Activated naive CD8-positive, alpha-beta T cell treated with anti-CD3 and anti-CD28 coated beads, Interleukin-2, amount 10 ng/mL, durations not matched to agents 7 days and 5 days (primary cell): ENCODE data around the gene GRM8. TPM values are rescaled to one million over a fixed set of nuclear protein-coding genes. Genes with fewer than 3 reads are reported as not detected.
"Not testable (repeated sequence)": the region's sequence is repeated elsewhere in the genome, so short reads cannot be mapped to it uniquely, and the experiment has no call there.

Source experiments
- ATAC-seq: fragments of 150-1000 bp; cut with Tn5 transposase; one replicate; pipeline ENCODE4 v1.10.0; 2021; ENCODE audit warnings: low read depth, moderate library complexity
- POLR2A ChIA-PET: fragments of 350-600 bp; sonication (Branson Sonifier 250); formaldehyde crosslinking; loops from one replicate; lab custom pipeline; 2021; ENCODE audit warnings: antibody characterized with exemption; lab: Charles Lee
- DNase-seq: peaks from one replicate; pipeline ENCODE4 v3.0.0; 2021
- H3K27ac Mint-ChIP-seq: one replicate; pipeline ENCODE4 v1.8.0; 2022; ENCODE audit warnings: mild to moderate bottlenecking, mixed read lengths
- H3K27me3 Mint-ChIP-seq: one replicate; pipeline ENCODE4 v1.8.0; 2022; ENCODE audit warnings: mild to moderate bottlenecking, moderate library complexity, mixed read lengths
- H3K36me3 Mint-ChIP-seq: one replicate; pipeline ENCODE4 v1.8.0; 2021; ENCODE audit warnings: mild to moderate bottlenecking, mixed read lengths
- H3K4me1 Mint-ChIP-seq: one replicate; pipeline ENCODE4 v1.8.0; 2021; ENCODE audit warnings: mixed read lengths
- H3K4me3 Mint-ChIP-seq: one replicate; pipeline ENCODE4 v1.8.0; 2022; ENCODE audit warnings: mild to moderate bottlenecking, moderate library complexity, mixed read lengths
- H3K9me3 Mint-ChIP-seq: one replicate; pipeline ENCODE4 v1.8.0; 2021; ENCODE audit warnings: mixed read lengths
- total RNA-seq, 2 experiments: library from RNA; stranded (reverse); gene quantifications; one replicate each; pipeline ENCODE4 v1.2.3, GENCODE V29; 2021

GRM8 gene
- total RNA-seq, 2 experiments from 2014 or later: not detected

DNA sequence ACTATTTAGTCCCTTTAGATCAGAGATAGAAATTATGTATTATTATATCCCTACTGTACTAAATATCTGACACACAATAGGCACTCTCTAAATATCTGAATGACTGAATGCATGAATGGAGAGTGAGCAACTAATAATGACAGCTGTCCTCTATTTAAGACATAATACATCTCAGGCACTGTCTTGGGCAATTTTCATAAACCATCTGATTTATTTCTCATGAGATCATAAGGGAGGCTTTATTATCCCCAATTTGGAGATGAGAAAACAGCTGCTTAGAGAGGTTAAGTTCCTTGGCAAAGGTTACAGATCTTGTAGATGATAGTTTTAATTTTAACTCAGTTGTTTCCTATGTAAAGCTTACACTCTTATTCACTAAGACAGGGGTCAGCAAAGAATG is 570.6 kb downstream of the GRM8 start:
- H3K4me3 Mint-ChIP-seq: no peak overlapping the region
- no peak overlapping the region for H3K27ac Mint-ChIP-seq
- DNase-seq (no peak), ATAC-seq (no peak)
- no peaks in the 10 kb centered on the region for H3K4me1 Mint-ChIP-seq
- no peaks in the 10 kb centered on the region for H3K36me3 Mint-ChIP-seq
- POLR2A ChIA-PET: no interaction called here
- H3K27me3 Mint-ChIP-seq: no peaks in the 10 kb centered on the region
- no peaks in the 10 kb centered on the region for H3K9me3 Mint-ChIP-seq

GRCh38 chr7:126668762-126669161 is 584.0 kb downstream of the GRM8 start:
- H3K27me3 Mint-ChIP-seq, ATAC-seq, H3K4me1 Mint-ChIP-seq, H3K4me3 Mint-ChIP-seq, POLR2A ChIA-PET, H3K36me3 Mint-ChIP-seq, H3K9me3 Mint-ChIP-seq, H3K27ac Mint-ChIP-seq, DNase-seq: not testable (repeated sequence)

DNA sequence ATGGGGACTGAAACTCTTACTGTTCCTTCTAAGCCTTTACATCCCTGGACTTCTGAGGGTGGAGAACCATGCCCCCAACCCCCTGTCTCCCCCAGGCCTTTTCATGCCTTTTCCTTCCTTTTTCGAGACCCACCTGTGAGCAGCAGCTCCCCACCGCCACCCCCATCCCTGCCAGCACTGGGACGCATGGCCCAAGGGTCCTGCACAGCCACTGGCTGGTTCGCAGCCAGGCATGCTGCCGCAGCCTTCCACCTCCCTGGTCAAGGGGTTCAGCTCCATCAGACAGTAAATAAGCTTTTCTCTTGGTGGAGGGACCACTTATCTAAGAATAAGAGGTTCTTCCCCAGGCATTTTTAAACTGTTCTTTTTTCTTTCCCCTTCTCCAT is 584.4 kb downstream of the GRM8 start:
- H3K27ac Mint-ChIP-seq: no peak overlapping the region
- no peak overlapping the region for H3K4me3 Mint-ChIP-seq
- DNase-seq (no peak), ATAC-seq (no peak)
- POLR2A ChIA-PET: no interaction called here
- no peaks in the 10 kb centered on the region for H3K9me3 Mint-ChIP-seq
- H3K4me1 Mint-ChIP-seq: no peaks in the 10 kb centered on the region
- H3K27me3 Mint-ChIP-seq: no peaks in the 10 kb centered on the region
- H3K36me3 Mint-ChIP-seq: no peaks in the 10 kb centered on the region

GRCh38 chr7:126667742-126668366 is 584.9 kb downstream of the GRM8 start:
- H3K27ac Mint-ChIP-seq: no peak overlapping the region

DNA sequence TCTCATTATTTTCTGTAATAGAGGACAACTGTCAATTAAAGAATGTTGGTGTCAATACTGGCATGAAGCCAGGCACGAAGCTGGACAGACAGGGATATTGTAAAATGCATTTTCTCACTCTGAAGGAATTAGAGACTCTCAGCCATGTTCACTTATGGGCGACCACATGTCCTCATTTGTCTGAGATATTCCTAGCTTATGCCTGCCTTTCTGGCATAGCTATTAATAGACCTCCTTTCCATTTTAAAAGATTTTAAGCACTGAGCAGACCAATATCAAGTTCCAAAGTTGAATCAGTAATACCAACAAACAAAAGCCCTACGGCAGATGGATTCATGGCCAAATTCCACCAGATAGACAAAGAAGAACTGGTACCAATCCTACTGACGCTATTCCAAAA is 589.9 kb downstream of the GRM8 start:
- Mint-ChIP-seq H3K4me1 (no peaks in the 10 kb centered on the region), H3K9me3 (no peaks in the 10 kb centered on the region), H3K27ac (no peak overlapping the region), H3K36me3 (no peaks in the 10 kb centered on the region), H3K4me3 (no peak overlapping the region), H3K27me3 (no peaks in the 10 kb centered on the region)
- ATAC-seq (no peak), DNase-seq (no peak)
- POLR2A ChIA-PET: no interaction called here

More at GRCh38 chr7:126667742-126668366, 584.9 kb downstream of the GRM8 start:
- ATAC-seq (no peak), DNase-seq (no peak)
- POLR2A ChIA-PET: no interaction called here
- Mint-ChIP-seq H3K27me3 (no peaks in the 10 kb centered on the region), H3K9me3 (no peaks in the 10 kb centered on the region), H3K36me3 (no peaks in the 10 kb centered on the region), H3K4me1 (no peaks in the 10 kb centered on the region), H3K4me3 (no peak overlapping the region)

GRCh38 chr7:126659124-126659523 is 593.6 kb downstream of the GRM8 start:
- POLR2A ChIA-PET: no interaction called here
- no peaks in the 10 kb centered on the region for H3K36me3 Mint-ChIP-seq
- no peaks in the 10 kb centered on the region for H3K4me1 Mint-ChIP-seq
- ATAC-seq: no peak
- no peak for DNase-seq
- H3K27ac Mint-ChIP-seq: no peak overlapping the region
- no peaks in the 10 kb centered on the region for H3K9me3 Mint-ChIP-seq
- no peaks in the 10 kb centered on the region for H3K27me3 Mint-ChIP-seq
- H3K4me3 Mint-ChIP-seq: no peak overlapping the region

DNA sequence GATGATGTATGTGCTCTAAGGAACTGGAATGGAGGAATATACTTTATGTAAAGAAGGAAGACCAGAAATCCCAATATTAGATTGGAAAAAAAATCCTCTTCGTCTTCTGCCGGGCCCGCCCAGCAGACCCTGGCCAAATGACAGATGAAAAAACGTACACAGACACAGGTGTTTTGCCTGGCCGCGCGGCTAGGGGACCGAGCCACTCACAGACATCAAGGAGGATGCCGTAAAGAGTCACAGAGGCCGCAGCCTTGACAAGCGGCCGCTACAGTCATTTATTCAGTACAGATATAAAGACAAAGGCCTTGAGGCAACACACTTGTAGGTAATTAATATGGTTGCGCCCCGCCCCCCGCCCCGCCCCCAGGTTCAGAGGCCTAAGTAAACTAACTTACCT is 594.1 kb downstream of the GRM8 start:
- Mint-ChIP-seq H3K4me1 (no peaks in the 10 kb centered on the region), H3K27ac (no peak overlapping the region), H3K27me3 (no peaks in the 10 kb centered on the region), H3K9me3 (no peaks in the 10 kb centered on the region), H3K36me3 (no peaks in the 10 kb centered on the region), H3K4me3 (no peak overlapping the region)
- POLR2A ChIA-PET: no interaction called here
- DNase-seq: no peak
- ATAC-seq: no peak

DNA sequence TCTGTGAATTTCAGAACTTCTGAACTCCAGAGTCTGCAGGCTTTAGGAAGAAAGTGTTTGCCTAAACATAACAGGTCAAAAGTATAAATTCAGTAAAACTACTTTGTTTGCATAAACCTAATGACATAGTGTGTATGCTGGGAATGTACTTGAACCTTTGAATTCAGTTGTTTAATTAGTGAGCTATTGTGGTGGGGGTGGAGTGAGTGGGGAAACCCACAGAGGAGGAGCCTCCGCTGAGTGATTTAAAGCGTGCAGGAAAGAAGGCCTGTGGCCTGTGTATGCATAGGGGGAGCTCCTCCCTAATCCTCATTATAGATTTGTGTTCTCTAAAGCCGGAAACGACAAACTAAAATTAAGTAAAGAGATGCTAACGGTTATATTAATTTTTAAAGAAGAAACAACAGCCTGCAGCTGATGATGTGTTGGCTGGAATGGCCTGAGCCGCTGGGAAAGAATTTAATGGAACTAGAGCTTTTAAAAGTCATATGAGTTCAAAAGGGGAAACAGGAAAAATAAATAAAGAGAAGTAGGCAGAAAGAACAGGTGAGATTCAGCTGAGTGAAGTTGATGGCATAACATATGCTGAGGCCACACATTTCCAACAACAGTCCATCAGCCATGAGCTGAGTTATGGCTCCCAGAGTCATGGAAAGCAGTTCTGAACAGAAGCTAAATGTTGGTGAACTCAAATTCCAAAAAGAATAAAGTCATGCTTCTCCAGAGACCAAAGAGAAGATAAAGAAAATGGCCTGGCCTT is 595.0 kb downstream of the GRM8 start:
- POLR2A ChIA-PET: no interaction called here
- no peaks in the 10 kb centered on the region for H3K27me3 Mint-ChIP-seq
- no peak overlapping the region for H3K27ac Mint-ChIP-seq
- no peaks in the 10 kb centered on the region for H3K9me3 Mint-ChIP-seq
- no peak for ATAC-seq
- no peaks in the 10 kb centered on the region for H3K4me1 Mint-ChIP-seq
- no peaks in the 10 kb centered on the region for H3K36me3 Mint-ChIP-seq
- no peak for DNase-seq
- no peak overlapping the region for H3K4me3 Mint-ChIP-seq

DNA sequence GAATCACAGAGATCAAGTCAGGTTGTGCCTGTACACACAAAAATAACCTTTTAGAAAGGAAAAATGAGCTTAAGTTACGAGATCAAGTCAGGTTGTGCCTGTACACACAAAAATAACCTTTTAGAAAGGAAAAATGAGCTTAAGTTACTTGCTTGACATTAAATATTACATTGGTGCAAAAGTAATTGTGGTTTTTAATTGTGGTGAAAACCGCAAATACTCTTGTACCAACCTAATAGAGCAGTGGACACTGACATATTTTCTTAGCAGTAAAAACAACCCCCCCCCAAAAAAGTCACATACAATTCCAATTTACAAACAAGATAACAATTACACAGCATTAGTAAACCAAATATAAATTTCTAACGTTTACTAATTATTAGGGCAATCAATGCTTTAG is 595.6 kb downstream of the GRM8 start:
- Mint-ChIP-seq H3K9me3 (no peaks in the 10 kb centered on the region), H3K4me3 (no peak overlapping the region), H3K4me1 (no peaks in the 10 kb centered on the region), H3K27me3 (no peaks in the 10 kb centered on the region), H3K27ac (no peak overlapping the region), H3K36me3 (no peaks in the 10 kb centered on the region)
- POLR2A ChIA-PET: no interaction called here
- no peak for DNase-seq
- no peak for ATAC-seq

- Mint-ChIP-seq H3K36me3 (no peaks in the 10 kb centered on the region), H3K27ac (no peak overlapping the region), H3K4me3 (no peak overlapping the region), H3K4me1 (no peaks in the 10 kb centered on the region), H3K9me3 (no peaks in the 10 kb centered on the region), H3K27me3 (no peaks in the 10 kb centered on the region)
- no peak for ATAC-seq
- POLR2A ChIA-PET: no interaction called here
- DNase-seq: no peak
Measured at GRCh38 chr7:126656165-126656564, 596.6 kb downstream of the GRM8 start.

DNA sequence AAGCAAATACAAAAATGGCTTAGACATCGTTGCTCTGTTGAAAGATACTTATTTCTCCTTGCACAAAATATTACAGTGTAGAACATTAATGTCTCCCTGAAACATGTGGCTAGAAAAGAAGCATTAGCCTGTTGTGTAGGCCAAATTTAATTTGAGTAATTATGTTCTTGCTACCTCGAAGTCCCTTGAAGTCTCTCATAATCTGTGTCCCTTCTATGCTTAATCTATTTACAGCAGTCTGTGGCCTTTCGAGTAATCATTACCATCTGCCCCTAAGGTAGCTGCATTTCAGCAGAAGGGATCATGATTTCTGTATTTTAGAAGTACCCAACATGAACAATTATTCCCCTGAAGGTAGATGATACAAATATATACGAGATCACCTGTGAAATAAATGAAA is 615.2 kb downstream of the GRM8 start:
- Mint-ChIP-seq H3K27ac (no peak overlapping the region), H3K4me1 (no peaks in the 10 kb centered on the region), H3K36me3 (no peaks in the 10 kb centered on the region), H3K4me3 (no peak overlapping the region), H3K9me3 (no peaks in the 10 kb centered on the region), H3K27me3 (no peaks in the 10 kb centered on the region)
- ATAC-seq (no peak), DNase-seq (no peak)
- POLR2A ChIA-PET: no interaction called here

GRCh38 chr7:126635545-126635944 is 617.2 kb downstream of the GRM8 start:
- no peak for DNase-seq
- POLR2A ChIA-PET: no interaction called here
- no peaks in the 10 kb centered on the region for H3K4me1 Mint-ChIP-seq
- H3K4me3 Mint-ChIP-seq: no peak overlapping the region
- H3K27me3 Mint-ChIP-seq: no peaks in the 10 kb centered on the region
- no peaks in the 10 kb centered on the region for H3K9me3 Mint-ChIP-seq
- no peak for ATAC-seq
- no peaks in the 10 kb centered on the region for H3K36me3 Mint-ChIP-seq
- H3K27ac Mint-ChIP-seq: no peak overlapping the region

GRCh38 chr7:126608339-126608776 is 644.4 kb downstream of the GRM8 start:
- POLR2A ChIA-PET: interaction anchor here (0.6 kb wide), 1 partner anchor 1267 kb away, joined by 3 read pairs; no protein-coding TSS in a partner anchor
- H3K36me3 Mint-ChIP-seq: no peaks in the 10 kb centered on the region
- no peaks in the 10 kb centered on the region for H3K9me3 Mint-ChIP-seq
- H3K27ac Mint-ChIP-seq: no peak overlapping the region
- H3K27me3 Mint-ChIP-seq: no peaks in the 10 kb centered on the region
- H3K4me1 Mint-ChIP-seq: no peaks in the 10 kb centered on the region
- ATAC-seq: no peak
- DNase-seq: no peak
- no peak overlapping the region for H3K4me3 Mint-ChIP-seq

- Mint-ChIP-seq H3K36me3 (no peaks in the 10 kb centered on the region), H3K9me3 (no peaks in the 10 kb centered on the region), H3K27ac (no peak overlapping the region), H3K4me1 (no peaks in the 10 kb centered on the region), H3K27me3 (no peaks in the 10 kb centered on the region), H3K4me3 (no peak overlapping the region)
- ATAC-seq (no peak), DNase-seq (no peak)
- POLR2A ChIA-PET: no interaction called here
Measured at GRCh38 chr7:126606331-126606730, 646.4 kb downstream of the GRM8 start.
